Measurements from ENCODE around the gene GPATCH4.

The GPATCH4 gene

DNA sequence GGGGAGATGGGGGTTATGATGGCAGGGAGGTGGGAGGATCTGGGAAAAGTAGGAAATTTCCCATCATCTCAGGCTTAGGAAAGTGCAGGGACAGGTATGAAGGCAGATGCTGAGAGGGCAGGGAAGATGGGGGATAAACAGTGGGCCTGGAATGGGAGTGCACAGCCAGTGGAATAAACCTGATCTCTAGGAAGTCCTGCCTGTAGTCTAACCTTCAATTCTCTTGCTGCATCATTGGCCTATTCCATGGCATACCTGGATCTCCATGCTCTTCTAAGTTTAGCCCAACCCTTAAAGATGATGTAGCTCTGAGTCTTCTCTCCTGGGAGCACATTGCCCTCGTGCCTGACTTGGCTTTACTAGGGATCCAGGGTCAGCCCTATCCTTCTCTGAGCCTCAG, 43.4 kb upstream of the GPATCH4 start:
- DNase-seq (ENCODE audit: extremely low read depth, low read depth): no peak
- TF ChIP-seq, protein P1, sequence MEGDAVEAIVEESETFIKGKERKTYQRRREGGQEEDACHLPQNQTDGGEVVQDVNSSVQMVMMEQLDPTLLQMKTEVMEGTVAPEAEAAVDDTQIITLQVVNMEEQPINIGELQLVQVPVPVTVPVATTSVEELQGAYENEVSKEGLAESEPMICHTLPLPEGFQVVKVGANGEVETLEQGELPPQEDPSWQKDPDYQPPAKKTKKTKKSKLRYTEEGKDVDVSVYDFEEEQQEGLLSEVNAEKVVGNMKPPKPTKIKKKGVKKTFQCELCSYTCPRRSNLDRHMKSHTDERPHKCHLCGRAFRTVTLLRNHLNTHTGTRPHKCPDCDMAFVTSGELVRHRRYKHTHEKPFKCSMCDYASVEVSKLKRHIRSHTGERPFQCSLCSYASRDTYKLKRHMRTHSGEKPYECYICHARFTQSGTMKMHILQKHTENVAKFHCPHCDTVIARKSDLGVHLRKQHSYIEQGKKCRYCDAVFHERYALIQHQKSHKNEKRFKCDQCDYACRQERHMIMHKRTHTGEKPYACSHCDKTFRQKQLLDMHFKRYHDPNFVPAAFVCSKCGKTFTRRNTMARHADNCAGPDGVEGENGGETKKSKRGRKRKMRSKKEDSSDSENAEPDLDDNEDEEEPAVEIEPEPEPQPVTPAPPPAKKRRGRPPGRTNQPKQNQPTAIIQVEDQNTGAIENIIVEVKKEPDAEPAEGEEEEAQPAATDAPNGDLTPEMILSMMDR (IDR thresholded peaks at IDR 0.05; ENCODE audit: low read depth, low read length): no peak

DNA sequence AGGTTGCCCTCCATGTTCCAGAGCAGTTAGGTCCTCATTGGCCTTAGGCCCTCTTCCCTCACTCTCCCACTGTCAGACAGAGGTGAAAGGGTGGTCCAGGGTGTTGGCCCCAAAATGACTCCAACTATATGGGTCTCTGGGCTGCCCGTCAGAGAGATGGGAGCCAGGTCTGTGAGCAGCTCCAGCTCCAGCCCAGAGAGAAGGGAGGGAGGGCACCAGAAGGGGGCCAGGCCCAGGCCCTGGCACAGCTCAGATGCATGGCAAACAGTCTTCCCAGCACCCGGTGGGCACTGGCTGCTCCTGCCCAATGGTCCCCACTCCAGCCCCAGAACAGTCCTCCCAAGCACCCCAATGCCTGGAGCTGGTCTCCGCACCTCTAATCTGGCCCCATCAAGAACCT, 42.9 kb upstream of the GPATCH4 start:
- DNase-seq (ENCODE audit: extremely low read depth, low read depth): no peak
- TF ChIP-seq, protein P1 (IDR thresholded peaks at IDR 0.05; ENCODE audit: low read depth, low read length): no peak

DNA sequence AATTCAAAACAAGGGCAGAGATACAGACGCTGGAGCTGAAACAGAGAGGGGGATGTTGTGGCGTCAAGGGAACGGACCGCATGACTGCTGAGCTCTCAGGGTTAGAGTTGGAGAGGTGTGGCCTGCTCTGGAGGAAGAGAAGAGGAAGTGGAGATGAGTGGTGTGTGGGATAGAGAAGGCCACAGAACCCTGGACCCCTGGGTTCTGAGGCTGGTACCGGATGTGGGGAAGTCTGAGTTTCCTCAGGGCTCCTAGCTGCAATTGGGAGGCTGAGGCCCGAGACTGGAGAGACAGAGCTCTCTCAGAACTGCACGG, 42.5 kb upstream of the GPATCH4 start:
- no peak for DNase-seq (ENCODE audit: extremely low read depth, low read depth)
- TF ChIP-seq, protein P1 (IDR thresholded peaks at IDR 0.05; ENCODE audit: low read depth, low read length): no peak

DNA sequence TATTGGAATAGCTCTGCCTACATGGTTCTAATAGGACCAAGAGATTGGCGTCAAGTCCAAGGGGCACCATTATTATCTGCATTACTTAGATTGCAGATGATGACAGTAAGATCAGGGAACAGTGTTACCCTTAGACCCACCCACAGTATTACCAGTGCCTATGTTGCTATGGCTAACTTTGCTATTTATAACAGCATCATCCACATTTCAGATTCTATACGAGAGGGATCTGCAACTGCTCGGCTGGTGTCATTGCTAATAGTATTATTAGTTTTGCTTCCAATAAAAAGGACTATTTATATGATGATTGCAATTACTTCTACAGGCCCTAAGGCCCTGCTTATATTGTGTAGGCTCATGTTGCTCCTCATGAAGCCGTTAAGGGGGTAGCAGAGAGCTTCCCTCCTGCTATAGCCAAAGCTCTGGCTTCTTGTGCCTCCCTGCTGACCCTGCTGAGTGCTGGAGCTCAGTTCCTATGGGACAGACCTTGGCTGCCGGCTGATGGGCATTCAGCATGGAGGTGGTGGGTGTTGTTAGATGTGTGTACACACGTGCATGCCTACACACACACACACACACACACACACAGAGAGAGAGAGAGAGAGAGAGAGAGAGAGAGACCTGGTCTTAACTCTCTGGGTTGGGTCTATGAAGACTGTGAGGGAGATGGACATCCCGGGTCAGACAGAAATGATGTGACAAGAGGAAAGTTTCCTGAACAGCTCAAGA, 41.9 kb upstream of the GPATCH4 start:
- DNase-seq (ENCODE audit: extremely low read depth, low read depth): no peak
- TF ChIP-seq, protein P1 (IDR thresholded peaks at IDR 0.05; ENCODE audit: low read depth, low read length): no peak

DNA sequence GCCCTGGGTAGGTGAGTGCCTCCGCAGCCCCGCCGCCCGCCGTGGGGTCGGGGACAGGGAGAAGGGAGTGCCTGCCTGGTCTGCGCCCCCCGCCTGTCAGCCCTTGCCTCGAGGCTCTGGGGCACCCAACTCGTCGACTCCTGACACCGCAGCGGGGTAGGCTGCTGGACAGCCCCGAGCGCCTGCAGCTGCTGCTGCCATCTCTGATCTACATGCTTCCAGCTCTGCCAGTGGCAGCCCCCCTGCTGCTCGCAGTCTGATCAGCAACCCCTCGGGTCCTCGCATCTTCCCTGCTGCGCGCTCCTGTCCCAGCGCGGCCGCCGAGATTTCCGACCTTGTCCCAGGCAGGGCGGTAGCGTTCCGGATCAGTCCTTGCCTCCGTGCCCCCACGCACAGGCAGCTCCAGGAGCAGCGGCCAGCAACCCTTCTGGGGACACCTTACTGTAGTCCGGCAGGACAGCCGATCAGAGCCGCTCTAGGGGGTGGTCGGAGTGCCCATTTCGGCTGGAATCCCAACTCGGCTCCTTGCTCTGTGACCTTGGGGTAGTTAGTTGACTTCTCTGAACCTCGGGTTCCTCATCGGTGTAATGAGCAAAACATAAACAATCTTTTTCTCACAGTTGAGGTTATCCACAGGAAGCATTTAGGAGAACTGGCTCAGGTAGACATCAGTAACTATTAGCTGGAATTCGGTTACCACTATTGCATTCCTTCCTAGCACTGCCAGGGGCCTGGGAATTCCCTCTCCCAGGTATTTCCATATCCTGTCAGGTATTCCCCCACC, 41.2 kb upstream of the GPATCH4 start:
- DNase-seq (ENCODE audit: extremely low read depth, low read depth): no peak
- TF ChIP-seq, protein P1 (IDR thresholded peaks at IDR 0.05; ENCODE audit: low read depth, low read length): no peak

DNA sequence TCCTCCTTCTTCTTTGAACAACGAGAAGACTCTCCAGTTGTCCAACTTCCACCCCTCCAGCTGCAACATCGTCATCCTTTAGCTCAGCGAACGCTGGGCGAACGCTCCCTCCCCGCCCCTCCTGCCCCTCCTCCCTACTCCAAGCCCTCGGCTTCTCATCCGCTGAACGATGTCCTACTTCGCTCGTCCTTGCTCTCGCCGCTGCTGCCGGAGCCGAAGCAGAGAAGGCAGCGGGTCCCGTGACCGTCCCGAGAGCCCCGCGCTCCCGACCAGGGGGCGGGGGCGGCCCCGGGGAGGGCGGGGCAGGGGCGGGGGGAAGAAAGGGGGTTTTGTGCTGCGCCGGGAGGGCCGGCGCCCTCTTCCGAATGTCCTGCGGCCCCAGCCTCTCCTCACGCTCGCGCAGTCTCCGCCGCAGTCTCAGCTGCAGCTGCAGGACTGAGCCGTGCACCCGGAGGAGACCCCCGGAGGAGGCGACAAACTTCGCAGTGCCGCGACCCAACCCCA, 40.5 kb upstream of the GPATCH4 start, which contains the start of gene BCAN:
BCAN (plus strand) TSS at position 357 of the 504 bp plus-strand sequence. CDS start 3,938 bp downstream, outside the sequence.
- TF ChIP-seq, protein P1 (IDR thresholded peaks at IDR 0.05; ENCODE audit: low read depth, low read length): no peak
- no peak for DNase-seq (ENCODE audit: extremely low read depth, low read depth)
